ENCODE data around the gene YAP1.

DNA sequence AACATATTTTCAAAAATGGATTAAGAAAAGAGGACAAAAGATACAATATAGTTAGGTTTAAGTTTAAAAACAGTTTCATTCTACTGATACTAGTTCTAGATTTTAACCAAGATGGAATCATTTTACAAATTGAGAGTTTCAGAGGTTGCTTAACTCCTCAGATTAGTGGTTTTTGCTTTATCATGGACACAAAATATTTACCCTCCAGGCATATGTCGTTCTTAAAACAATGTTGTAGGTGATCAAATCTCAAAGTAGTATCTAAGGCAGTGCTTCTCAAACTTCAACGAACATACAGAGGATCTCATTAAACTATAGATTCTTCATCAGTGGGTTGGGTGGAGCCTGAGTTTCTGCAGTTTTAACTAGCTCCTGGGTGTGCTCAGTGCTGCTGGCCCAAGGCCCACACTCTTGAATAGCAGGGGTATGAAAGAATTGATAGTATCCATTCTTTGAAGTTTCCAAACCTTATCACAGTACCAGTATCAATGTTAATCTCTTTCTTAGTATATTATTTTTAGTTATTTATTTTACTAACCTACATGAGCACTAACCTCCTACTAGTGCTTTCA lies 48.0 kb downstream of the YAP1 start:
- TF ChIP-seq, protein P1, sequence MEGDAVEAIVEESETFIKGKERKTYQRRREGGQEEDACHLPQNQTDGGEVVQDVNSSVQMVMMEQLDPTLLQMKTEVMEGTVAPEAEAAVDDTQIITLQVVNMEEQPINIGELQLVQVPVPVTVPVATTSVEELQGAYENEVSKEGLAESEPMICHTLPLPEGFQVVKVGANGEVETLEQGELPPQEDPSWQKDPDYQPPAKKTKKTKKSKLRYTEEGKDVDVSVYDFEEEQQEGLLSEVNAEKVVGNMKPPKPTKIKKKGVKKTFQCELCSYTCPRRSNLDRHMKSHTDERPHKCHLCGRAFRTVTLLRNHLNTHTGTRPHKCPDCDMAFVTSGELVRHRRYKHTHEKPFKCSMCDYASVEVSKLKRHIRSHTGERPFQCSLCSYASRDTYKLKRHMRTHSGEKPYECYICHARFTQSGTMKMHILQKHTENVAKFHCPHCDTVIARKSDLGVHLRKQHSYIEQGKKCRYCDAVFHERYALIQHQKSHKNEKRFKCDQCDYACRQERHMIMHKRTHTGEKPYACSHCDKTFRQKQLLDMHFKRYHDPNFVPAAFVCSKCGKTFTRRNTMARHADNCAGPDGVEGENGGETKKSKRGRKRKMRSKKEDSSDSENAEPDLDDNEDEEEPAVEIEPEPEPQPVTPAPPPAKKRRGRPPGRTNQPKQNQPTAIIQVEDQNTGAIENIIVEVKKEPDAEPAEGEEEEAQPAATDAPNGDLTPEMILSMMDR (IDR thresholded peaks at IDR 0.05; ENCODE audit: insufficient read depth, low read length): no peak
- TF ChIP-seq GABPA (IDR thresholded peaks at IDR 0.05; ENCODE audit: low read depth): no peak

All from HL-60 (cell line).